ENCODE results near the gene ARPC5. TPM values are rescaled to one million over a fixed set of nuclear protein-coding genes. Genes with fewer than 3 reads are reported as not detected.
"Not testable (repeated sequence)": the region's sequence is repeated elsewhere in the genome, so short reads cannot be mapped to it uniquely, and the experiment has no call there.

The ARPC5 gene
- total and polyA plus RNA-seq, 2 of the 8 experiments (the other 6 are each of a cell fraction or from before 2014, with no cell fraction given) = 24.0 to 60.8 TPM

- H2AK5ac ChIP-seq (ENCODE audit: low read depth, low read length); H4K20me1 ChIP-seq (replicated peaks in 1 of 2; ENCODE audit: control insufficient read depth in 1 of 2, insufficient read depth in 2 of 2, low read length in 2 of 2); H3K9me3 ChIP-seq (ENCODE audit: insufficient read depth in 2 of 2, low read depth in 1 of 2, low read length in 1 of 2); H3K56ac ChIP-seq (replicated peaks; ENCODE audit: insufficient read length, low read depth, low read length); H2BK5ac ChIP-seq (ENCODE audit: low read depth, low read length); H3K23me2 ChIP-seq (ENCODE audit: low read depth, low read length); H3K79me2 ChIP-seq (ENCODE audit: control insufficient read depth in 1 of 2, insufficient read depth in 2 of 2, low read length in 2 of 2); H3K79me1 ChIP-seq (ENCODE audit: low read depth, low read length); H2BK120ac ChIP-seq (replicated peaks; ENCODE audit: low read depth, low read length); H3K23ac ChIP-seq (ENCODE audit: insufficient read length); H3K4me1 ChIP-seq (replicated peaks in 1 of 4; ENCODE audit: control insufficient read depth in 3 of 4, insufficient read depth in 4 of 4, low read length in 3 of 4); DNase-seq (ENCODE audit: low read depth in 1 of 2, low spot score in 2 of 2); H3K18ac ChIP-seq (ENCODE audit: extremely low read depth, low read length); H3K4me3 ChIP-seq (ENCODE audit: extremely low read depth in 1 of 4, insufficient read depth in 2 of 4, low read depth in 3 of 4, low read length in 4 of 4); H3K9ac ChIP-seq (replicated peaks in 1 of 4; ENCODE audit: extremely low read depth in 1 of 4, low read depth in 3 of 4, low read length in 3 of 4); H2BK20ac ChIP-seq (ENCODE audit: low read length); CTCF ChIA-PET (ENCODE audit: partially characterized antibody); H3K27ac ChIP-seq (ENCODE audit: low read depth, low read length); H4K5ac ChIP-seq (ENCODE audit: insufficient read length, low read depth, low read length); H3K27me3 ChIP-seq (replicated peaks in 1 of 4; ENCODE audit: control insufficient read depth in 3 of 4, extremely low read depth in 1 of 4, insufficient read depth in 3 of 4, low read length in 3 of 4); H4K8ac ChIP-seq (ENCODE audit: extremely low read depth, insufficient read depth, low read length); H2AFZ ChIP-seq (ENCODE audit: low read length); H3K36me3 ChIP-seq (ENCODE audit: control insufficient read depth in 2 of 4, insufficient read depth in 4 of 4, low read length in 3 of 4); H4K91ac ChIP-seq (replicated peaks; ENCODE audit: insufficient read length, low read length); FAIRE-seq; POLR2A ChIA-PET (ENCODE audit: partially characterized antibody); H2BK15ac ChIP-seq (ENCODE audit: low read length); H2BK12ac ChIP-seq (ENCODE audit: low read depth, low read length); H3K14ac ChIP-seq (ENCODE audit: insufficient read length); H3K4me2 ChIP-seq (ENCODE audit: insufficient read depth in 1 of 2, low read depth in 2 of 2, low read length in 2 of 2); H3K4ac ChIP-seq (replicated peaks; ENCODE audit: insufficient read length, low read depth, low read length): not testable (repeated sequence)
- WGBS, 2 experiments (ENCODE audit: extremely low coverage in 1 of 2, insufficient coverage in 1 of 2, insufficient read length in 1 of 2, insufficient replicate concordance in 2 of 2, low coverage in 1 of 2, low lambda C conversion rate in 2 of 2, missing lambda C conversion rate in 1 of 2) = 81% methylated on average over 4 of the region's 4 CpGs; no CpG with 5 or more reads in 1 of the 2 experiments
These were observed 43.8 kb upstream of the ARPC5 start for GRCh38 chr1:183679363-183679762.
